ENCODE results near the gene RBM28.

The RBM28 gene

DNA sequence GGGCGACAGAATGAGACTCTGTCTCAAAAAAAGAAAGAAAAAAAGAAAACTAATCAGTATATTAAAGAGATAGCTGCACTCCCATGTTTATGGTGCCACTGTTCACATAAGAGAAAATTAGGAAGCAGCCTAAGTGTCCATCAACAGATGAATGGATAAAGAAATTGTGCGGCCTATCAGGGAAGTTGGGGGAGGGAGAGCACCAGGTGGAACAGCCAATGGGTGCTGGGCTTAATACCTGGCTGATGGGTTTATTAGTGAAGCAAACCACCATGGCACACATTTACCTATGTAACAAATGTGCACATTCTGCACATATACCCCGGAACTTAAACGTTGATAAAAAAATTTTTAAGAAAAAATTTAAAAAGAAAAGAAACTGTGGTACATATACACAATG, 26.8 kb upstream of the RBM28 start:
- DNase-seq (ENCODE audit: low read depth, low spot score), result no peak

DNA sequence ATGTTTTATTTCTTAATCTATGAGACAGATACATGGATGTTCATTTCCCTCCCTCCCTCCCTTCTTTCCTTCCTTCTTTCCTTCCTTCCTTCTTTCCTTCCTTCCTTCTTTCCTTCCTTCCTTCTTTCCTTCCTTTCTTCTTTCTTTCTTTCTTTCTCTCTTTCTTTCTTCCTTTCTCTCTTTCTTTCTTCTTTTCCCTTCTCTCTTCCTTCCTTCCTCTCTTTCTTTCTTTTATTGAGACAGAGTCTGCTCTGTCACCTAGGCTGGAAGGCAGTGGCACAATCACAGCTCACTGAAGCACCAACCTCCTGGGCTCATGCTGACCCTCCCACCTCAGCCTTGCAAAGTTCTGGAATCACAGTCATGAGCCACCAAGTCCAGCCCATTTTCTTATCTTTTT, 23.3 kb upstream of the RBM28 start:
- DNase-seq (ENCODE audit: low read depth, low spot score), result no peak

DNA sequence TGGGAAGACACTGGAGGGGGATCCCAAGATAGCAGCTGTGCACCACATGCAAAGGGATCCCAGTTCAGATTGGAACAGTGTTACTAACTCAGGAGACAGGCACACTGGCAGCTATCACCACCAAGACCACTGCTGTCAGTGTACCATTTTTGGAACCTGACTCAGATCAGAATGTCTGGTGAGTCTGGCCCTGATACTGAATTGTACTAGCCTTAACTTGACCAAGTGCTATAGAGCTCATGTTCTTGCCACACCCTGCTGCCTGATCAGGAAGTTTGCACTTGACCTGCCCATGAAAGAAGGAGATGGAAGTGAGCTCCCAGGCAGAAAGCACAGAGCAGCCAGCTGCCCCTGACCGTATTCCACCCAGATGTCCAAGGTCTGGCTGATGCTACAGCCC, 22.6 kb upstream of the RBM28 start:
- no peak for DNase-seq (ENCODE audit: low read depth, low spot score)

DNA sequence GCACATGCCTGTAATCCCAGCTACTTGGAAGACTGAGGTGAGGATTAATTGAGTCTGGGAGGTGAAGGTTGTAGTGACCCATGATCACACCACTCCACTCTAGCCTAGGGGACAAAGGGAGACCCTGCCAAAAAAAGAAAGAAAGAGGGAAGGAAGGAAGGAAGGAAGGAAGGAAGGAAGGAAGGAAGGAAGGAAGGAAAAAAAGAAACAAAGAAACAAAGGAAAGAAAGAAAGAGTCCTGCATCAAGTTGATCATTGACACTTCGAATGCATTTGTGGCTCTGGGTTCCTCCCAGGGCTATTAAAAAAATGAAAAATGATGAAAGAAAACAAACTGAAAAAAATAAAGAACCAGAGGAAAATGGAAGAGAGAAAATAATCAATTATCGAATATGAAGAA, 21.7 kb upstream of the RBM28 start:
- DNase-seq (ENCODE audit: low read depth, low spot score), result no peak

DNA sequence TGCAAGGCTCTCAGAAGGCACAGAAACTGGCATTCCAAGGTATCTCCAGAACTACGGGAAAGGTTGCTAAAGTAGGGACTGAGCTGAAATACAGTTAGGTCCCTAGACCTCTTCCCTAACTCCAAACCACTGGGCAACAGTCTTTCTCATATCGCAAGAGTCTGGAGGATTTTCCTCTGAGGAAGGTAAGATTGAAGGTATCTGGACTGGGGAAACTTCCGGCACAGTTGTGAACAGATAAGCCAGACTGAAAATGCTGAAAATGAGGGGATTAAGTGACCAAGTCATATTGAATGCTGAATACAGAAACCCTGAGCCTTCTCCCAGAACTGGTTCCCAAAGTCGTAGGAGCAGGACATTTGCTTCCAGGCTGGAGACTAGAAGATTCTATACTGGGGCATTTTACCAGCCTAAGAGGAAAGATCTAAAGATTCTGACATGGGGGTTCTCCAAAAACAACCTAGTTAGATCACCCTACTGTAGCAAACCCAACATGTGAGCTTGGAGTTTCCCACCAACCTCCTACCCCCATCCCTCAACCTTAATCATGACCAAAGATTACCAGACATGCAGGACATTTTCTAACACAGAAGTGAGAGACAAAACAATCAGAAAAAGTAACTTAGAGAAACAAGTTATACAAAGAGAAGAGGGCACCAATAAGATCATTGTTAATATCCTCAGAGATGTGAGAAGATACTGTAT, 20.6 kb upstream of the RBM28 start:
- DNase-seq (ENCODE audit: low read depth, low spot score), result no peak

DNA sequence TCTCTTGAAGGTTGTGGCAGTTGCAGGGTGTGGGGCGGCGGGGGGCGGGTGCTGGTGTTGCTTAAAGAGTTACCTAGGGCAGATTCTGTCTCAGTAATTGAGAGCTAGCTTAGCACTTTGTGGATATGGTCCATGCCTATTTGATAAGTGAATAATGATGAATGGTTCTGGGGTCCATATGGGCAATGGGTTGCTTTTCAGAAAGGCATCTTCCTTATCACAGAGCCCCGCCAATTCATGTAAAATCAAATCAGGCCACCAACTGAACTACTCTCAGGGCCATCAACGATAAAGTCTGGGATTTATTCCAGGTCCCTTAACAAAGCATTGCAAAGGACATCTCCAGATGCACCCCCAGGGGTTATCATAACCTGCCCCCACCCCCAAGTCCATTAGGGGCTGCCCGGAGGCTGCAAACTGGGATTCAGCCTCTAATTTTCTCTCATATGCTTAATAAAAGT, 19.6 kb upstream of the RBM28 start:
- DNase-seq (ENCODE audit: low read depth, low spot score), result no peak

DNA sequence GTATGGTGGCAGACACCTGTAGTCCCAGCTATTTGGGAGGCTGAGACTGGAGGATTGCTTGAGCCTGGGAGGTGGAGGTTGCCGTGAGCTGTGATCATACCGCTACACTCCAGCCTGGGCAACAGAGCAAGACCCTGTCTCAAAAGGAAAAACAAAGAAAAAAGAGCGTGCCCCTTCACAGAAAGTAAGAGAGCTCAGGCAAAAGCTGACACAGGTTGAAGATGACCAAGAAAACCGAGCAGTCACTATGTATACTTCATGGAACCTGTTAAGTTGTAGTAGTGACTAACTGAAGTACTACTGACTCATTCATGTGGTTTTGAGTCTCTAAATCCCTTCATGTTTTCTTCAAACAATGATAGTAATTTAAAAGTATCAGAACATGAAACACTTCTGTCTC, 19.0 kb upstream of the RBM28 start:
- no peak for DNase-seq (ENCODE audit: low read depth, low spot score)

DNA sequence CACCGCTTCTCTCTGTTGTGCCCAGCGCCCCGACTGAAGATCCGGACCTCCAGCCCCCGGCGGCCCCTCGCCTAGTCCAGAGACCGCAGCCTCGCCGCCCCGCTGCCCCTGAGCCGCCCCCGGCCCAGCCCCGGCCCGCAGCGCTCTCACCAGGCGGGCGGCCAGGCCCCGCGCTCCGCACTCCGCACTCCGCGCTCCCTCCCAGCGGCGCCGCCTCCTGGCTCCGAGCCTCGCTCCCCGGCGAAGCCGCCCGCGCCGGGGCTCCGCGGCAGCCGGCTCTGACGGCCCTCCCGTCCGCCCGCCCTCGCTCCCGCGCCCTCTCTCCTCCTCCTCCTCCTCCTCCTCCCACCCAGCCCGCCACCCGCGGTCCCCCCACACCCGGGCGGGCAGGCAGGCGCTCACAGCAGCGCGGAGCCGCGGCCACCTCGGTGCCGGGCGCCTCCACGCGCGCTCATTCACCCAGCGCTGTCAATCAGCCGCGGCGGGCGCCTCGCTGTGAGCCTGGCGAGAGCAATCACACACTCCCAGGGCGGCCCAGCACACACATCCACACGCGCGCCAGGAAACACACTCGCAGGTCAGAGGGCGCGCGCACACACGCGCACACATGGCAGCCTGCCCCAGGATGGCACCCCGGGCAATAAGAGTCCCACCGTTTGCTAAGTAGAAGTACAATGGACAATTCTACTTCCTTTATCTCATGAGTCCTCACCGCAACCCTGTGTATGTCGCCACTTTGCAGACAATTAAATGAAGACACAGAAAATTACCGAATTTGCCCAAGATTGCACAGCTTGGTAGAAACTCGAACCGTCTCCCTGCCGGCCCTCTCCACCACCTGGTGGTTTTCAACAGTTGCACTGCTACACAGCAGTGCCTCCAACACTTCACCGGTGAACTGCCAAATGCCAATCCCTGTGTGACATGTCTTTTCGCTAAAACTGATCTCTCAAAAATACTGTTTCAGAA, 18.0 kb upstream of the RBM28 start, which contains the start of gene PRRT4:
PRRT4 (minus strand) TSS at position 280 of the 969 bp plus-strand sequence.
- DNase-seq (ENCODE audit: low read depth, low spot score), result no peak

DNA sequence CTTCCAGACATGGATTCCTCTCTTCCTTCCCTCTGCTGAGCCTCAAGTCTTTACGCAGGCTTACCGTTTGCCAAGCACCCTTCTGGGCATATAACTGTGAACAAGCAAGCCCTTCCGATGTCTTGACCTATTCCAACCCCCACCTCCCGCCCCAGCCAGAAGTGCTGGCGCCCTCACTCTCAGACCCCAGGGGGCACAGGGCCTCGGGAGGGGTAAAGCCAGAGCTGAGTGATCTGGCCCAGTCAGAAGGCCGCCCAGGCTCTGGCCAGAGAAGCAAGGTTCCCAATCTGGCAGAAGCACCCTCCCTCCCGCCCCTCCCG, 16.6 kb upstream of the RBM28 start:
- DNase-seq (ENCODE audit: low read depth, low spot score), result no peak

DNA sequence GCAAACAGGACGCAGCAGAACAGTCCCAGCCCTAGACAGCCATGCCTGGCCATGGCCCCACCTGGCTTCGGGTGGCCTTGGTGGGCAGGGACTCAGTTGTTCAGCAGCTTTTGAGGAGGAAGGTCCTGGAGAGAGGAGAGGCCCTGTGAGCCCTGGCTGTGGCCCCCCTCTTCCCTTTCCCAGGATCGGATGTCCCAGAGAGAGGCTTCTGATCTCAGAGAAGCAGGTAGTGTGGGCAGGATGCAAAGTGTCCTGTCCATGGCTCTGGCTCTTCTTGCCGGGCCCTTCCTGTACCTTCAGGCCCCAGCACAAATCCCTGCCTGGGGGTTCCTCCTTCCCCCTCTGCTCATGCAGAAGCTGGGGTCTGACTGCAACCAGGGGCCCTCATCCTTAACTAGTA, 16.2 kb upstream of the RBM28 start:
- DNase-seq (ENCODE audit: low read depth, low spot score), result no peak

DNA sequence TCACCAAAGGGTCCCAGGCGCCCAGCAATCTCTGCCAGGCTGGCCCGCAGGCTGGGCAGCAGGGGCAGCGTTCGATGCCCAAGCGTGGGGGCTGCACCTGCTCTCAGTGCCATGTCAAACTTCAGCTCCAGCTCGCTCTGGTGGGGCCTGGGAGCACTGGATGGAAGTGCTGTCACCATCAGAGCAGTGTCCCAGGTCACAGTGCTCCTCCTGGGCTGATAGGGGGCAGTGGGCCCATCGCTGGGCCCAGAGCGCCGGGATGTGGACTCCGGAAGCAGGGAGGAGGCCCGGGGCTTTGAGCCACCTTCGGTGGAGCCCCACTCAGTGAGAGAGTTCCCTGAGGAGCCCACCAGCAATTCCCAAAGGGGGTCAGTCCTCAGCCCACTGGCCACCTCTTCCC, 15.6 kb upstream of the RBM28 start:
- DNase-seq (ENCODE audit: low read depth, low spot score), result no peak

DNA sequence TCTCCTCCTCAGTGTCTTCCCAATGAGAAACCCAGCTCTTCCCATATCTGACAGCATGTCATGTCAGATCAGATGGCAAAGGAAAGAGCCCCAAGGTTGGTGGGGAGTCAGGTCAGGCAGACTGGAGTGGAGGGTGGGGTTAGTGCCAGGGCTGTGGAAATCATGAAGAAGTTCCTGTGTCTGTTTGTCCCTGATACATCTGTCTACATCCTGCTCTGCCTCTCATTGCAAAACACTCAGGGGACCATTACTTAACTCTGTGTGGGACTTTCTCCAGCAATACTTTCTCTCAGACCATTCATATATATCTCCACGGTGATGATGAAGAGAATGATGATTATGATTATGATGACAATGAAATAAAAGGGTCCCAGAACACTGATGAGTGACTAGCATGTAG, 14.5 kb upstream of the RBM28 start:
- DNase-seq (ENCODE audit: low read depth, low spot score), result no peak

DNA sequence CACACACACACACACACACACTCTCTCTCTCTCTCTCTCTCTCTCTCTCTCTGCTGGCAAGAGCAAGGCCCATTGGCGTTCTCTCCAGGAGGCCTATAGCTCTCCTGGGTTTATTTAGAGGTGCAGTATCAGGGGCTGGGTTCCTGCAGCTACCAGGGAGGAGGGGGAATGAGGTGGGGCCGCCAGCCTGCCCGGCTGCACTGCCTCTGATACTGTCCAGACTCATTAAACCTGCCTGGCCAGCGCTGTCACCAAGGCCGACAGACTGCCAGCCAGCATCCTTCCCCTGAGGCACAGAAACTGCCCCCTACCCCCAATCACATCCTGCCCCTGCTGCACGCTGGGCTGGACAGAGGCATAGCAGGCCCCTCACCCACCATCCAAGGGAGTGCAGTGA, 13.5 kb upstream of the RBM28 start:
- DNase-seq (ENCODE audit: low read depth, low spot score), result no peak

DNA sequence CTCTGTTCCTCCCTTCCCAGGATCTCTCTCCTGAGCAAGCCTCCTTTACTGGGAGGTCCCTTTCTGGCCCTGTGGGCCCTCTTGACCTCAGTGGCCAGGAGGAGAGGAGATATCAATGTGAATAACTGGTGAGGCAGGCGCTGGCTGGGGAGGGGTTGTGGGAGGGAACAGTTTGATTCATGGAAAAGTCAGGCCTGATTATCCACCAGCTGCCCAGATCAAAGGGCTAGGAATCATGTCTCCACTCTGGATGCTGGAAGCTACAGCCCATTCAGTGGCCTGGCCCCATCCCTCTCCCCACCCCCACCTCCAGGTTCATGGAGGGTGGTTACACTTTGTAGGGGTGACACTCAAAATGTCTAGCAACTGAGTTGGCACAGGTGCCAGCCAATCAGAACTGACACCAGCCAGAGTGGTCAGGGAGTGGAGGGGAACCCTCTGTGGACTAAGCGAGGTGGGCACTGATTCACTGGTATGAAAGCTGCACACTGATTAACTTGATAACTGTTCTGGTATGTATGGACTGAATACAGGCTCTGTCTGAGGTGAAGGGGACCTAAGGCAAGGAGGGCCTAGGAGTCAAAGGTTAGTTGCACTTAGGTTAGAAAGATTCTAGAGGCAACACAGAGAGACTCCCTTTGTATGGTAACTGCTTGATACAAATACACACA, 13.0 kb upstream of the RBM28 start:
- no peak for DNase-seq (ENCODE audit: low read depth, low spot score)

DNA sequence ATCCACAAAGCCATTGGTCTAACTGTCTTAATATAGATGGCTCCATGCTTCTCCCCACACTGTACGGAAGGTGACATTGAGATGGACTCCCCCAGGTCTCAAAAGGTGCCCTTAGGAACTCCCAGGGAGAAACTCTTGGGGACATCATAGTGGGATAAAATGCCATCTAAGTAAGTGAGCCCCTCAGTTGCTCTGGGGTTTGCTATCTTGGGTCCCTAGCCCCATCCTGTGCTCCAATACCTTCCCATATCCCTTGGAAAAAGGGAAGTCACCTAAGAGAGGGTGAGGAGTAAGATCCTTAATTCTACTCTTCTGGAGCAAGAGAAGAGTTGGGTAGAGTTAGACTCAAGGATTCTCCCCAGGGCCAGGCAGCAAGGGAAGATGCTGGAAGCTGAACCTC, 9.9 kb upstream of the RBM28 start:
- no peak for DNase-seq (ENCODE audit: low read depth, low spot score)

DNA sequence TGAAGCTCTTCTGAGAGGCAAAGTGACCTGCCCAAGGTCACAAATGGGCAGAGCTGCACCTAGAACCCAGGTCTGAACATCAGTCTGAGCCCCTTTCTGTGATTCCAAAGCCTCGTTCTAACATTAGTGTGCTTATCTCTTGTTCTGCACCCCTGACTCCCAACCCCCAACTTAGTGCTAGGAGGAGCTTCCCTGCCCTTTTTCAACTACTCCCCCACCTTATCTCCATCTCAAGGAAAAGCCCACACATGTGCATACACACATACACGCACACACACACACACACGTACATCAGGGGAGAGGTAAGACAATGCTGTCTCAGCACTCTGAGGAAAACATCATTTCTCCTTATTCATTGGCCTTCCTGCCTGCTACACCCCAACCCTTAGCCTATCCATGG, 9.5 kb upstream of the RBM28 start:
- DNase-seq (ENCODE audit: low read depth, low spot score), result no peak

DNA sequence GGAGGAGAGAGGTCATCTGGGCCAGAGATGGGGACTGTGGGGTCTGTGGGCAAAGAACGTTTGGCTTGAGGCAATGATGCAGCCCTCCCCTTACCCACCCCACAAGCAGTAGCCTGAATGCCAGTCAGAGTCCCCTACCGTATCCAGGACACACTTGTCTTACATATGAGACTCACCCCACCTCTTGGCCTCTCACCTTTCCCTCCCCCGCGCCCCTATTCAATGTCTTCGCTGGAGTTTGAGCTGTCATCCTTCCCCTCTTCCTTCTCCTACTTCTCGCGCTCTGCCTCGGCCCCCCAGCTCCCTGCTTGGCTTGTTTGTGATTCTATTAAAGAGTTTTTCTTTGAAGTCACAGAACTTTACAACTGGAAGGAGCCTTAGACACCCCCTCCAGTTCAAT, 8.9 kb upstream of the RBM28 start:
- DNase-seq (ENCODE audit: low read depth, low spot score), result no peak

DNA sequence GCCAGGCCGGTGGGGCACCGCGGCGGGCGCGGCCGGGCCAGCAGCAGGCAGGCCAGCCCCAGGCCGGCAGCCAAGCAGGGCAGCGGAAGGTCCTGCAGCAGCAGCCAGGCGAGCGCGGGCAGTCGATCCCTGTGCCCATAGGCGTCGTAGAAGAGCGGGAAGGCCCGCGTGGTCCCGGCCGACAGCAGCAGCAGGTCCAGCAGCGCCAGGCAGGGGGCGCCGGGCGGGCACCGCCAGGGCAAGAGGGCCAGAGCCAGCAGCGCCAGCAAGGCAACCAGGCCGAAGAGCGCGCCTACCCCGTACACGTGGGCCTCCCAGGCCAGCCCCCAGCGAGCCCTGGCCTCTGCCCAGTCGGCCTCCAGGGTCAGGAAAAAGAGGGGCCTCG, 8.4 kb upstream of the RBM28 start:
- DNase-seq (ENCODE audit: low read depth, low spot score), result no peak

DNA sequence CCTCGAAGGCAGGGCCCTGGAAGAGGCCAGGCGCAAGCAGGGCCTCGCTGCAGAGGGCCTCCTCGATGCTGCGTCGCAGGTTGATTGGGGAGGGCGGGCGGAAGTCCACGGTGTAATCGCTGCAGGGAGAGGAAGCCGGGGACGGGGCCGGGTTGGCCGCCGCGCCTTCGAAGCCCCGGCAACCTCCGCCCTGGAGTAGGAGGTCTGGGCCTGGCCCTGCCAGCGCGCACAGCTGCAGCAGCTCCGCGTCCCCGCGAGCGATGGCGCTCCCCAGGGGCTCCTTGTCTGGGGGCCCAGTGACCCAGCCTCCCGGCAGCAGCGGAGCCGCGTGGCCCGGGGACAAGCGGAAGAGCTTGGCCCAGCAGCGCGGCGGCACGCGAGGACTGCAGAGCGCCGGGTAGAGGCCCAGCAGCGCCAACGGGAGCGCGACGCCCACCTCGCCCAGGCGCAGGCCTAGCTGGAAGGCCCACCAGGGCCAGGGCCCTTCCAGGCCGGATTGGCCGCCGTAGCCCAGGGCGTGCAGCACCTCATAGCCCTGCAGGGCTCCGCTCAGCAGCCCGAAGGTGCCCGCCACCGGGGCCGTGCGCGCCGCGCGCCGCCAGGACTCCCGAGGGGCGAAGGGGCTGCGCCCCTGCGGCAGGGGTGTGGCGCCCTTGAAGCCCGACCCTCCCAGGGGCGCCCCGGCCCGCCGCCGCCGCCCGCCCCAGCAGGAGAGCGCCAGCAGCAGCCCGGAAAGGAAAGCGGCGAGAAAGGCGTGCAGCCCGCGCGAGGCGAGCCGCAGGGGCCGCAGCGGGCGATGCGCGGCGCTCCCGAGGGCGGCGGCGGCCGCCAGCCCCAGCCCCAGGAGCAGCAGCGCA, 7.8 kb upstream of the RBM28 start:
- no peak for DNase-seq (ENCODE audit: low read depth, low spot score)

DNA sequence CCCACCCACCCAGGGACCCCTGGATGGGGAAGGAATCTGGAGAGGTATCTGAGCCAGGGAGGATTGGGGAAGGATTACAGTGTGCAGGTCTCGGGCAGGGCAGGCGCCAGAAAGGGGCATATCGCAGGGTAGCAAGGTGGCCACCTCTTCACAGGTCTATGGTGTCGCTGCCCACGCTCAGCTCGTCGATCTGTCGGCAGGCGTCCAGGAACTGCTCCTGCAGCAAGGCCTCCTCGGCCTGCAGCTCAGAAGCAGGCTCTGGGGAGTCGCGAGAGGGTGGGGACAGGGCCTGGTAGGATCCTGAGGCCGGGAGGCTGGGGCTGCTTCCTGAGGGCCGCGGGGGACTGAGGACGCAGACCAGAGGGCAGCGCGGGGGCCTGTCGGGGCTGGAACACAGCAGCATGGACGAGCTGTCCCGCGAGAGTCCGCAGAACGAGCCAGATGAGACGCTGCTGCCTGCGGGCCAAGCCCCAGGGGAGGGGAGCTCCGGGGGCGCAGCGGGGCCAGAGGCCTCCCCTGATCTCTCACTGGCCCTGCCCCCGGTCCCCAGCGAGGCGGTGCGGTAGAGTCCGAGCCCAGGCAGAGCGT, 7.1 kb upstream of the RBM28 start:
- DNase-seq (ENCODE audit: low read depth, low spot score), result no peak

DNA sequence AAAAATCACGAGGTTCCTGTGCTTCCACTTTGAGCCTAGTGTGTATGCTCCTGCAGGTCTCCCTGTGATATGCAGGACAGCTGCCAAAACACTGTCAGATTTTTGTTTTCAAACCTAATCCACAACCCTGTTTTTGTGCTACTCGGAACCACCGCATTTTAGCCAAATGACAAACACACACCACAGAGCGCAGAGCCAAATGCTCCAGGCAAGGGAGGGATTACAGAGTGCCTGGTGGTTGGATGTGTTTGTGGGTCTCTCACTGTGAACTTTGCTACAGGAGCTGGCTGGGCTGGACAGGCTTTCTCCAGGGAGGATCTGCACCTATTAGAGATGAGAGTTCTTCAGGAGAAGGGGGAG, 5.7 kb upstream of the RBM28 start:
- no peak for DNase-seq (ENCODE audit: low read depth, low spot score)

Data from brain pericyte (primary cell).